Mucosa of descending colon (tissue), 3 donors: ENCODE results near the gene ACACB. TPM values are rescaled to one million over a fixed set of nuclear protein-coding genes. Genes with fewer than 3 reads are reported as not detected.

Experiments used
- ATAC-seq: fragments of 200-7000 bp; cut with Tn5 transposase; one replicate; pipeline ENCODE4 v1.9.1; 2020; ENCODE audit warnings: mild to moderate bottlenecking, moderate library complexity
- DNase-seq, 3 donors: peaks; one replicate each; pipeline ENCODE4 v3.0.0-alpha.2; 2020
- H3K36me3 ChIP-seq: fragments of 200-600 bp; one replicate; pipeline ENCODE4 v1.8.0; 2021; ENCODE audit warnings: low read depth, mild to moderate bottlenecking
- H3K4me1 ChIP-seq: fragments of 200-600 bp; one replicate; pipeline ENCODE4 v1.8.0; 2021; ENCODE audit warnings: low read depth, mild to moderate bottlenecking
- H3K4me3 ChIP-seq: fragments of 200-600 bp; one replicate; pipeline ENCODE4 v1.8.0; 2021; ENCODE audit warnings: mild to moderate bottlenecking
- H3K9me3 ChIP-seq: fragments of 200-600 bp; one replicate; pipeline ENCODE4 v1.8.0; 2021; ENCODE audit warnings: mild to moderate bottlenecking
- CTCF ChIP-seq: fragments of 200-600 bp; IDR thresholded peaks from one replicate; pipeline ENCODE4 v1.8.0; 2022; ENCODE audit warnings: antibody characterized with exemption, mild to moderate bottlenecking
- intact Hi-C, 2 donors: fragments of 100-400 bp; cut with DNase I in 1 of 2; cut with micrococcal nuclease in 1 of 2; formaldehyde crosslinking; loops; one replicate each; pipeline versions ENCODE4 v1.11.0 to v1.11.1; 2022; cut with DNase I, micrococcal nuclease
- total RNA-seq, 3 donors: library from RNA; stranded (reverse); fragmentation: NEBNext Ultra II Directional in 2 of 3; extraction: Animal tissue kit (Norgen Biotek cat#: 25700) in 2 of 3; gene quantifications; one replicate each; pipeline versions ENCODE4 v1.2.1 to v1.2.4, GENCODE V29; 2021 to 2023
- donor health status: DM: no; HTN: no; CAD: no; lungs with moderate emphysema.
- donor health status: DM: no; HTN: no; CAD: no.
- donor health status: DM: no; HTN: yes; CAD: no.

ACACB gene
- total RNA-seq, 3 donors from 2014 or later: 54.4 to 155 (median 66.3) TPM

DNA sequence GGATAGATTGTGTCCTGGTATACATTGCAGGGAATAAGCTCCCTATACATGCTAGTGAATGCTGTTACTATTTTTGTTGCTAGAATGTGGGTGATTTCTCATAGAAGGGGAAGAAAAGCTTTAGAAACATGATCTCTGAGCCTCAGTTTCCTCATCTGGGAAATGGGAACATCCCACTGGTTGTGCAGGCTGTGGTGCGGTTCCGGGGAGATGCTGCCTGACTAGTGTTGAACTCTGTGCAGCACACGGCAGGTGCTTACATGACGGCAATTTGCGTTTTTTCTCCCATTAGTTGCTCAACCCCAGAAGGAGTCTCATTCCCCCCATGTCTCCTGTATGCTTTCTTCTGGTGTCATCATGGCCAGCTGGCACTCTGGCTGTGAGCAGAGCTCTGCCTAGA lies 159.8 kb downstream of the ACACB start:
- TF ChIP-seq CTCF: no peak
- ATAC-seq (no peak), DNase-seq (no peak)
- intact Hi-C loops: no loop called here
- Histone ChIP-seq H3K4me1 (no peaks in the 10 kb centered on the region), H3K9me3 (no peaks in the 10 kb centered on the region), H3K4me3 (no peak overlapping the region), H3K36me3 (no peaks in the 10 kb centered on the region)

DNA sequence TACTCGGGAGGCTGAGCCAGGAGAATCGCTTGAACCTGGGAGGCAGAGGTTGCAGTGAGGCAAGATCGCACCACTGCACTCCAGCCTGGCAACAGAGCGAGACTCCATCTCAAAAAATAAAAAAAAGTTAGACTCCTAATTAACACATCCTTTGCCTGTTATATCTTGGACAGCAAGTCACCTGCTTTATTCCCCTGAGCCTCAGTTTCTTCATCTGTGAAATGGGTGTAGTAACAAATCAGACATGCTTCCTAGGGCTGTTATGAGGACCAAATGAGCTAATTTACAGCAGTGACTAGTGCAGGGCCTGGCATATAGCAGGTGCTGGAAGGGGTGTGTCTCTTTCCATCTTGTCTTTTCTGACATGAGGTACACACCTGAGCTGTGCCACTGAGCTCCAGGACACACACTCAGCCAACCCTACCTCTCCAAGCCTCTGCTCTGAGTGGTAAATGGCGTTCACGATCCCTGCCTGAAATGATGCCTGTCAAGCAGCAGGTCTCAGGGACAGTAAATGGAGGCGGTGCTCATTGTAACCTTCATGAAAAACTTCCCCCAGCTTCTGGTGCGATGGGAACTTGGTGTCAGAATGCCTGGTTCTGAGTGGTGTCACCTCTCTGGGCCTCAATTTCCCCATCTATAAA lies 161.0 kb downstream of the ACACB start:
- Histone ChIP-seq H3K36me3 (no peaks in the 10 kb centered on the region), H3K4me1 (no peaks in the 10 kb centered on the region), H3K9me3 (no peaks in the 10 kb centered on the region), H3K4me3 (no peak overlapping the region)
- intact Hi-C loops: no loop called here
- no peak for TF ChIP-seq CTCF
- DNase-seq (no peak), ATAC-seq (no peak)

DNA sequence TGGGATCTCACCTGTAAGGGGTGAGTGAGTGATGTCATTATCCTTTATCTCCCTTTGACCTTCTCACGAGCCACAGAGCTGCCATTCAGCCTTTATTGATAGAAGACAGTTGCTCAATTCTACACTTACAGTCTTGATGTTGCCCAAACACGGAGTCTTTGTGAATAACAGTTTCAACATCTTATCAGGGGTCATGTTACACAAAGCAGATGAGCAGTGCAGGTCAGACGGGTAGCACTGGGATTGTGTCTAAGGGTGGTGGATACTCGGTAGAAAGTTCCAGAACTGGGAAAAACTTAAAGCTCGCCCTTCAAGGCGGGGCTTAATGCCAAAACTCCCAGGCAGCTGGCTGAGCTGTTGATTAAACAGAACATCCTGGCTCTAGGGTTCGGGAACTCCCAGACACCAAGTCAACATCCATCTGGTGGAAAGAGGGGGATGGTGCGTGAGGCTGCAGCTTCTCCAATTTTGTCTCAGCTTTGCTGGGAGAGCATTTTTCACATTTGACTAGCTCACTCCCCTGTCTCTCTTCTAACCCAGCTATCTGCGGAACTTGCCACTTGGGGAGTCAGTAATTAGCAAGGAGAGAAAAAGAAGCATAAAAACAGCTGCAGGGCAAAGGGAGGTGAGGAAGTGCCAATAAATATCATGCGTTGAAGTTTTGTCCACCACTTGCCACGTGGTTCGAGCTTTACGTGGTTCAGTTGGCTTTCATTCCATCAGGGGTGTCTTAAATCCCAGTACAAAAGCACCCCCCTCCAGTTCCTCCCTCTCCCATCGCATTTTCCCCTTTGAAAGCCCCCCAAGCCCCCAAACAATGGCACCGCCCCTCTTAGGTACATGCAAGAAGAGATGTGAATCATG lies 161.7 kb downstream of the ACACB start:
- Histone ChIP-seq H3K4me1 (no peaks in the 10 kb centered on the region), H3K36me3 (no peaks in the 10 kb centered on the region), H3K9me3 (no peaks in the 10 kb centered on the region), H3K4me3 (no peak overlapping the region)
- no peak for TF ChIP-seq CTCF
- intact Hi-C loops: no loop called here
- ATAC-seq (peak; percentile 62), DNase-seq (peak in 1 of 3 donors; percentile 28)

GRCh38 chr12:109278912-109279311 lies 162.5 kb downstream of the ACACB start:
- DNase-seq (no peak), ATAC-seq (no peak)
- Histone ChIP-seq H3K9me3 (no peaks in the 10 kb centered on the region), H3K4me3 (no peak overlapping the region), H3K36me3 (no peaks in the 10 kb centered on the region), H3K4me1 (no peaks in the 10 kb centered on the region)
- intact Hi-C loops: no loop called here
- no peak for TF ChIP-seq CTCF

- intact Hi-C loops: no loop called here
- Histone ChIP-seq H3K4me3 (no peak overlapping the region), H3K9me3 (no peaks in the 10 kb centered on the region), H3K4me1 (no peaks in the 10 kb centered on the region), H3K36me3 (no peaks in the 10 kb centered on the region)
- TF ChIP-seq CTCF: no peak
- no peak for DNase-seq
- ATAC-seq: no peak
Measured at GRCh38 chr12:109279525-109279924, 163.1 kb downstream of the ACACB start.
